Cardiac fibroblast (primary cell): ENCODE measurements around the gene MFAP3.

Source experiments
- DNase-seq, 2 donors: peaks; one replicate each; pipeline versions ENCODE4 v3.0.0 to v3.0.0-alpha.2; 2010; ENCODE audit warnings: low read depth in 2 of 2
- H3K4me3 ChIP-seq, 2 donors: replicated peaks in 1 of 2; 1 replicate in 1 of 2; 2 replicates in 1 of 2; pipeline ENCODE4 v1.5.1; 2011; ENCODE audit warnings: low read depth in 2 of 2, low read length in 2 of 2, mild to moderate bottlenecking in 2 of 2, moderate library complexity in 1 of 2
- CTCF ChIP-seq: IDR thresholded peaks from one replicate; pipeline ENCODE4 v1.5.1; 2011; ENCODE audit warnings: low read depth, mild to moderate bottlenecking, low read length, inconsistent platforms

Gene MFAP3

GRCh38 chr5:154086641-154087040 is 47.9 kb downstream of the MFAP3 start:
- TF ChIP-seq CTCF, result no peak
- DNase-seq, result peak in 1 of 2 donors; percentile 7

GRCh38 chr5:154087260-154087659 is 48.5 kb downstream of the MFAP3 start:
- peak in 1 of 2 donors; percentile 15 for DNase-seq
- no peak for TF ChIP-seq CTCF
- H3K4me3 ChIP-seq, result no peak overlapping the region

More at GRCh38 chr5:154086641-154087040, 47.9 kb downstream of the MFAP3 start:
- no peak overlapping the region for H3K4me3 ChIP-seq

- H3K4me3 ChIP-seq, result no peak overlapping the region
- no peak for DNase-seq
- TF ChIP-seq CTCF, result no peak
These were observed 50.0 kb downstream of the MFAP3 start for GRCh38 chr5:154088801-154089200.

GRCh38 chr5:154090656-154091055 is 51.9 kb downstream of the MFAP3 start:
- DNase-seq, result no peak
- H3K4me3 ChIP-seq, result no peak overlapping the region
- no peak for TF ChIP-seq CTCF

- peak; percentile 31 to 75 for DNase-seq
- no peak for TF ChIP-seq CTCF
- H3K4me3 ChIP-seq, result no peak overlapping the region
These were observed 53.8 kb downstream of the MFAP3 start for GRCh38 chr5:154092356-154093141.

GRCh38 chr5:154093142-154093532 is 54.4 kb downstream of the MFAP3 start:
- no peak overlapping the region for H3K4me3 ChIP-seq
- no peak for TF ChIP-seq CTCF
- no peak for DNase-seq

GRCh38 chr5:154095904-154096303 is 57.1 kb downstream of the MFAP3 start:
- TF ChIP-seq CTCF, result no peak
- DNase-seq, result no peak
- no peak overlapping the region for H3K4me3 ChIP-seq
